NCI-H1092 treated with DMSO at 0.1 percent for 48 hours (cell line): ENCODE results near the gene PCGF2.
"Not testable (repeated sequence)": the region's sequence is repeated elsewhere in the genome, so short reads cannot be mapped to it uniquely, and the experiment has no call there.

ENCODE experiments used
- DNase-seq: peaks from one replicate; lab custom pipeline; 2025; lab: John Stamatoyannopoulos, UW

Gene PCGF2

GRCh38 chr17:38748149-38748891 is at the start of gene PCGF2:
TSS of gene PCGF2 (minus strand) at chr17:38748336. CDS start at chr17:38740402, 7,934 bp downstream.
- peak; percentile 88 for DNase-seq

- DNase-seq, result no peak
Measured at GRCh38 chr17:38797828-38798227, 49.7 kb upstream of the PCGF2 start.

GRCh38 chr17:38797158-38797490 is 49.0 kb upstream of the PCGF2 start:
- DNase-seq, result no peak

GRCh38 chr17:38796451-38797157 is 48.5 kb upstream of the PCGF2 start:
- DNase-seq, result no peak

- no peak for DNase-seq
Measured at GRCh38 chr17:38794221-38794620, 46.1 kb upstream of the PCGF2 start.

GRCh38 chr17:38791162-38791561 is 43.0 kb upstream of the PCGF2 start:
- no peak for DNase-seq

- not testable (repeated sequence) for DNase-seq
Measured at GRCh38 chr17:38790148-38790707, 42.1 kb upstream of the PCGF2 start.

- no peak for DNase-seq
Measured at GRCh38 chr17:38789185-38789584, 41.0 kb upstream of the PCGF2 start.

- DNase-seq, result not testable (repeated sequence)
Measured at GRCh38 chr17:38787999-38788398, 39.9 kb upstream of the PCGF2 start.

GRCh38 chr17:38786372-38786771 is 38.2 kb upstream of the PCGF2 start:
- DNase-seq, result no peak

GRCh38 chr17:38783227-38783626 is 35.1 kb upstream of the PCGF2 start:
- no peak for DNase-seq

- DNase-seq, result no peak
Measured at GRCh38 chr17:38779965-38780752, 32.0 kb upstream of the PCGF2 start.

GRCh38 chr17:38777641-38778250 is 29.6 kb upstream of the PCGF2 start:
- no peak for DNase-seq

- DNase-seq, result no peak
Measured at GRCh38 chr17:38773258-38773657, 25.1 kb upstream of the PCGF2 start.

- DNase-seq, result no peak
Measured at GRCh38 chr17:38768417-38768816, 20.3 kb upstream of the PCGF2 start.

GRCh38 chr17:38766341-38766740 is 18.2 kb upstream of the PCGF2 start:
- DNase-seq, result no peak

GRCh38 chr17:38762231-38762630 is 14.1 kb upstream of the PCGF2 start:
- no peak for DNase-seq

- DNase-seq, result no peak
Measured at GRCh38 chr17:38761612-38762011, 13.5 kb upstream of the PCGF2 start.

- no peak for DNase-seq
Measured at GRCh38 chr17:38753071-38753506, 5.0 kb upstream of the PCGF2 start.

- peak; percentile 100 for DNase-seq
Measured at GRCh38 chr17:38752308-38753070, 4.4 kb upstream of the PCGF2 start, which contains the start of gene PSMB3. TSS of gene PSMB3 (plus strand) at chr17:38752741. CDS start at chr17:38752827, 86 bp downstream.

- peak; percentile 77 for DNase-seq
Measured at GRCh38 chr17:38751808-38752307, 3.7 kb upstream of the PCGF2 start.
